ENCODE results near the gene CACNA1C. TPM values are rescaled to one million over a fixed set of nuclear protein-coding genes. Genes with fewer than 3 reads are reported as not detected.

Gene CACNA1C
- total RNA-seq, 2 donors from 2014 or later, result 70.0 to 127 TPM

DNA sequence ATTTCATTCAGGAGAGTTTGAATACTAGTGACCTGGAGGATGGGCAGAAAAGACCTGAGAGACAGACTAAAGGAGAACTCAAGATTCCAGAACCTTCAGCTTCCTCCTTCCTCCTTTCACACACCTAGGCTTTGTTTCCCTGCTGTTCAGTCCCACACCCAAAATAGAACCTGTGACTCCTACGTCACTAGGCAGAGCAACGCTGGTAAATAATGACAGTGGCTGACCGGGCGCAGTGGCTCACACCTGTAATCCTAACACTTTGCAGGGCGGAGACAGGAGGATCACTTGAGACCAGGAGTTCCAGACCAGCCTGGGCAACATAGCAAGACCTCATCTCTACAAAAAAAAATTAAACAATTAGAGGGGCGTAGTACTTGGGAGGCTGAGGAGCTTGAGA, 575.6 kb downstream of the CACNA1C start:
- ATAC-seq (ENCODE audit: insufficient number of reproducible peaks, low FRiP score, low read depth) (no peak), DNase-seq (ENCODE audit: low spot score) (no peak)
- Histone ChIP-seq H3K27ac (no peak overlapping the region), H3K4me3 (no peak overlapping the region), H3K9me3 (no peaks in the 10 kb centered on the region), H3K4me1 (ENCODE audit: control insufficient read depth in 1 of 2, low read depth in 2 of 2) (no peaks in the 10 kb centered on the region), H3K36me3 (peaks cover 9% of the 10 kb centered on the region), H3K27me3 (replicated peaks; ENCODE audit: insufficient read depth) (no peaks in the 10 kb centered on the region)
- no peak for TF ChIP-seq CTCF (IDR thresholded peaks at IDR 0.05)

DNA sequence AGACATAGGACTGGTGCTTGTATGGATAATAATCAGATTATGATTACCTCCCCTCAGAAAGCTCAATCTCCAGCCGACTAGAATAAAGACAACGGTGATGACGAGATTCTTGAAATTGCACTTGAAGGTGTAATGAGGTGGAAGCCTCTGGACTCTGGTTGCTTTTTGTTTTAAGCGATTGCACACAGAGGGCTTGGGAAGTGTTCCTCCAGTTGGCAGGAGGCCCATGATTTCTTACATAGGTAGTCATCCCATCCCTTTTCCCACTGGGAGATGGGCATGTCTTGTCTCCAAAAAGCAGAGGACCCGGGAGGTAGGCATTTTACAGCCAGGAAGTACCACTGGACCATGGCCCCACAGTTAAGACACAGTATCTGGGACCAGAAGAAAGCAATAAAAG, 576.3 kb downstream of the CACNA1C start:
- no peak for TF ChIP-seq CTCF (IDR thresholded peaks at IDR 0.05)
- ATAC-seq (ENCODE audit: insufficient number of reproducible peaks, low FRiP score, low read depth), result no peak
- H3K36me3 ChIP-seq, result peaks cover 2% of the 10 kb centered on the region

DNA sequence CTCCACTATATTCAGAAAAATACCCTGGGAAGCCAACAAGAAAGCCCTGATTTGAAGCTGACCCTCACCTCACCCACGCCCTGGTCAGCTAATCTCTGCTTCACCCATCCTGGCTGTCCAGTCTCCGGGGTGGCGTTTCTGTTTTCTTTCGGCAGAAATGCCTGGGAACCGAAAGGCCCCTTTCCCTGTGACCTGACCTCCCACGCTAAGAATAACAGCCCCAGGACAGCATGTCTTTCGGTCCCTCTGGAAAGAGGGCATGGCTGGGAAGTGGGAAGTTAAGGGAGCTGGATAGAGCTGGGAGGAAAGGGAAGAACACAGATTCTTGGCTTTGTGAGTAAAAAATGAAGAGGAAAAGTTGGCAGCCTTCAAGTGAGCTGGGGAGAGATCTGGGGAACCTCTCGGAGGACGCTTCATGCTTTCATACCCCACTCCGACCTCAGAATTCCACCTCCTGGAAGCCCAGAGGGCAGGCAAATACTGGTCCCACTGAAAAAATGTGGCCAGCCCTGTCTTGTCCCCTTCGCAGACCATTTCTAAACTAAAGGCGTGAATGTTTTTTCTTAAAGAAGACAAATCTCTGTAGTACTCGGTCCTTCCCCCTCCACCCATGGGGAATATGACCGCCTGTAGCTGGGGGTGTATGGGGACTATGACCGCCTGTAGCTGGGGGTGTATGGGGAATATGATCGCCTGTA, 579.0 kb downstream of the CACNA1C start:
- no peaks in the 10 kb centered on the region for H3K9me3 ChIP-seq
- no peak for ATAC-seq (ENCODE audit: insufficient number of reproducible peaks, low FRiP score, low read depth)
- peaks cover 4% of the 10 kb centered on the region for H3K36me3 ChIP-seq
- no peak overlapping the region for H3K4me3 ChIP-seq
- TF ChIP-seq CTCF (IDR thresholded peaks at IDR 0.05), result no peak
- peaks cover 0 to 7% of the 10 kb centered on the region in 2 donors for H3K4me1 ChIP-seq (ENCODE audit: control insufficient read depth in 1 of 2, low read depth in 2 of 2)
- no peaks in the 10 kb centered on the region for H3K27me3 ChIP-seq (replicated peaks; ENCODE audit: insufficient read depth)
- peak overlapping the region in 1 of 2 donors; percentile 32 for H3K27ac ChIP-seq
- DNase-seq (ENCODE audit: low spot score), result no peak

More for the DNA sequence above, 576.3 kb downstream of the CACNA1C start:
- H3K27me3 ChIP-seq (replicated peaks; ENCODE audit: insufficient read depth), result no peaks in the 10 kb centered on the region
- no peak for DNase-seq (ENCODE audit: low spot score)
- no peaks in the 10 kb centered on the region for H3K4me1 ChIP-seq (ENCODE audit: control insufficient read depth in 1 of 2, low read depth in 2 of 2)
- H3K9me3 ChIP-seq, result no peaks in the 10 kb centered on the region
- no peak overlapping the region for H3K4me3 ChIP-seq
- H3K27ac ChIP-seq, result no peak overlapping the region

DNA sequence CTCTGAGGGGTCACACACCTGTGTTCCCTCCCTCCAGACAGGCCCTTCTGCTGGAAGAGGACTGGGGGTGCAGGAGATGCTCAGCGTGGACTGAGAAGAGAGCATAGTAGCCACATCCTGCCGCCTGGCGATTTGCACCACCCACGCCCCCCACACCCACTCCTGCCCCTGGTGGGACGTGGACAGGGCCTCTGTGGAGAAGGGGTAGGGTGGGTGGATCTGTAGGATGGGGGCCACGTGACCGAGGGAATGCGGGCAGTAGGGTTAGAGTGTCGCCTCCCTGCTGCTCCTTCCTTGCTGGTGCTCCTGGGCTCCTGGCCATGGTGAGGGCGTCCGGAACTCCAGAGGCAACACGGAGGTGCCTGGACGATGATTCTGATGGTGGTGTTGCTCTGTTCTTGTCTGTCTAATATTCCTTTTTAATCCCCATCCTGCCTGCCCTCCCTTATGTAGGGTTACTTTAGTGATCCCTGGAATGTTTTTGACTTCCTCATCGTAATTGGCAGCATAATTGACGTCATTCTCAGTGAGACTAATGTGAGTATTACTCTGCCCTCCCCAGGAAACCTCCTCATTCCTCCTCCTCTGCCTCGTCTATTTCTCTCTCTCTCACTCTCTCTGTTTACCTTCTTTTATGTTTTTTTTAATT, 580.5 kb downstream of the CACNA1C start:
- ATAC-seq (ENCODE audit: insufficient number of reproducible peaks, low FRiP score, low read depth), result no peak
- Histone ChIP-seq H3K27me3 (replicated peaks; ENCODE audit: insufficient read depth) (no peaks in the 10 kb centered on the region), H3K4me3 (no peak overlapping the region), H3K27ac (peak overlapping the region in 1 of 2 donors; percentile 2), H3K4me1 (ENCODE audit: control insufficient read depth in 1 of 2, low read depth in 2 of 2) (peaks cover 0 to 8% of the 10 kb centered on the region in 2 donors), H3K9me3 (no peaks in the 10 kb centered on the region), H3K36me3 (peaks cover 4% of the 10 kb centered on the region)
- TF ChIP-seq CTCF (IDR thresholded peaks at IDR 0.05), result no peak
- no peak for DNase-seq (ENCODE audit: low spot score)

DNA sequence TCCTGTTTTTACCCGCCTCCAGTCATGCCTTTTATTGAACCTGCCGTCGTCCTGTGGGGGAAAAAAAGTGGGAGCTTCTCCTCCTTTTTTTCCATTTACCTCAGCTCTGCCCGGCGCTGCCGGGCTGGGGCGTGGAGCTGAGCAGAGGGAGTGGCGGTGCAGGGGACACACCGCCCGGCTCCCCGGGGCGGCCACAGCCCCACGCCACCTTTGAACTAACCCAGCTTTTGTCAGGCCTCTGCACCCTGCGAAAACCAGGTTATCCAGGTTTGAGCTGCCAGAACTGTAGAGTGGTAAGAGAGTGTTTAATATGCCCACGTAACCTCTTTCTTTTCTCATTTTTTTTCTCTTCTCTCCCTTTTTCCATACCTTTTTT, 581.0 kb downstream of the CACNA1C start:
- Histone ChIP-seq H3K36me3 (peaks cover 4% of the 10 kb centered on the region), H3K27ac (no peak overlapping the region), H3K4me3 (no peak overlapping the region), H3K27me3 (replicated peaks; ENCODE audit: insufficient read depth) (no peaks in the 10 kb centered on the region), H3K9me3 (no peaks in the 10 kb centered on the region), H3K4me1 (ENCODE audit: control insufficient read depth in 1 of 2, low read depth in 2 of 2) (peaks cover 0 to 8% of the 10 kb centered on the region in 2 donors)
- DNase-seq (ENCODE audit: low spot score) (no peak), ATAC-seq (ENCODE audit: insufficient number of reproducible peaks, low FRiP score, low read depth) (no peak)
- no peak for TF ChIP-seq CTCF (IDR thresholded peaks at IDR 0.05)

Data from thoracic aorta (tissue), 2 donors.